CD14-positive monocyte (primary cell): ENCODE measurements around the gene TSSK2. TPM values are rescaled to one million over a fixed set of nuclear protein-coding genes. Genes with fewer than 3 reads are reported as not detected.

ENCODE experiments used
- DNase-seq, 3 donors: peaks; one replicate each; pipeline ENCODE4 v3.0.0-alpha.2; 2011 to 2022
- H2AFZ ChIP-seq: 2 replicates; pipeline ENCODE4 v1.6.0; 2012; ENCODE audit warnings: mild to moderate bottlenecking, low read depth, low read length, inconsistent platforms; ENCODE audit not compliant: insufficient read depth, poor library complexity, severe bottlenecking
- H3K27ac ChIP-seq, 2 donors: 1 replicate in 1 of 2; 2 replicates in 1 of 2; pipeline ENCODE4 v1.5.1; 2012 to 2013; ENCODE audit warnings: low read length in 2 of 2, control low read depth in 1 of 2, inconsistent platforms in 1 of 2, low read depth in 1 of 2, mild to moderate bottlenecking in 1 of 2
- H3K27me3 ChIP-seq, 2 donors: one replicate each; pipeline versions ENCODE4 v1.6.0 to v1.6.1; 2011 to 2013; ENCODE audit warnings: low read length in 2 of 2; ENCODE audit not compliant: control insufficient read depth in 2 of 2, insufficient read depth in 2 of 2
- H3K36me3 ChIP-seq, 2 donors: replicated peaks in 1 of 2; 1 replicate in 1 of 2; 2 replicates in 1 of 2; pipeline versions ENCODE4 v1.5.1 to v1.6.1; 2012 to 2013; ENCODE audit warnings: low read length in 2 of 2, control low read depth in 1 of 2, inconsistent platforms in 1 of 2, mild to moderate bottlenecking in 1 of 2; ENCODE audit not compliant: insufficient read depth in 2 of 2, control insufficient read depth in 1 of 2
- H3K4me1 ChIP-seq, 2 donors: 1 replicate in 1 of 2; 2 replicates in 1 of 2; pipeline versions ENCODE4 v1.5.1 to v1.6.1; 2012 to 2013; ENCODE audit warnings: low read length in 2 of 2, control low read depth in 1 of 2, inconsistent platforms in 1 of 2, mild to moderate bottlenecking in 1 of 2, moderate library complexity in 1 of 2; ENCODE audit not compliant: insufficient read depth in 2 of 2, control insufficient read depth in 1 of 2
- H3K4me2 ChIP-seq: replicated peaks from 2 replicates; pipeline ENCODE3; 2012; ENCODE audit warnings: low read length, moderate library complexity, mild to moderate bottlenecking; ENCODE audit not compliant: poor library complexity, severe bottlenecking; ENCODE audit errors: extremely low read depth
- H3K4me3 ChIP-seq, 3 experiments: fragments of 200-600 bp in 1 of 3; sonication (generic) in 1 of 3; replicated peaks in 1 of 3; 1 replicate in 2 of 3; 2 replicates in 1 of 3; pipeline ENCODE4 v1.5.1; 2011 to 2013; ENCODE audit warnings: low read length in 3 of 3, mild to moderate bottlenecking in 3 of 3, control low read depth in 2 of 3, low read depth in 2 of 3, inconsistent platforms in 1 of 3, moderate library complexity in 1 of 3
- H3K79me2 ChIP-seq: 2 replicates; pipeline ENCODE4 v1.6.0; 2012; ENCODE audit warnings: mild to moderate bottlenecking, control low read depth, inconsistent platforms, low read length, moderate library complexity; ENCODE audit not compliant: insufficient read depth
- H3K9ac ChIP-seq: 2 replicates; pipeline ENCODE4 v1.6.0; 2017; ENCODE audit warnings: low read length, mild to moderate bottlenecking; ENCODE audit not compliant: insufficient read depth, poor library complexity, severe bottlenecking
- H3K9me3 ChIP-seq, 2 donors: replicated peaks in 1 of 2; 1 replicate in 1 of 2; 2 replicates in 1 of 2; pipeline versions ENCODE4 v1.5.1 to v1.6.1; 2012 to 2013; ENCODE audit warnings: low read length in 2 of 2, control low read depth in 1 of 2; ENCODE audit not compliant: control insufficient read depth in 1 of 2, insufficient read depth in 1 of 2
- H4K20me1 ChIP-seq: 2 replicates; pipeline ENCODE4 v1.6.0; 2012; ENCODE audit warnings: mild to moderate bottlenecking, low read length, control low read depth, moderate library complexity; ENCODE audit not compliant: insufficient read depth
- H3K27ac Mint-ChIP-seq, 7 donors: one replicate each; pipeline ENCODE4 v1.8.0; 2020; ENCODE audit warnings: mild to moderate bottlenecking in 7 of 7, mixed read lengths in 7 of 7, moderate library complexity in 6 of 7, inconsistent platforms in 2 of 7
- H3K27me3 Mint-ChIP-seq, 3 donors: one replicate each; pipeline ENCODE4 v1.8.0; 2021 to 2022; ENCODE audit warnings: low read depth in 3 of 3, mild to moderate bottlenecking in 3 of 3, mixed read lengths in 3 of 3, moderate library complexity in 3 of 3, inconsistent platforms in 1 of 3
- H3K36me3 Mint-ChIP-seq, 2 donors: one replicate each; pipeline ENCODE4 v1.8.0; 2020; ENCODE audit warnings: mixed read lengths in 2 of 2, inconsistent platforms in 1 of 2, mild to moderate bottlenecking in 1 of 2
- H3K4me1 Mint-ChIP-seq: one replicate; pipeline ENCODE4 v1.8.0; 2020; ENCODE audit warnings: mild to moderate bottlenecking, mixed read lengths
- H3K4me3 Mint-ChIP-seq, 2 donors: one replicate each; pipeline ENCODE4 v1.8.0; 2020; ENCODE audit warnings: mild to moderate bottlenecking in 2 of 2, mixed read lengths in 2 of 2, moderate library complexity in 1 of 2
- H3K9me3 Mint-ChIP-seq, 7 donors: one replicate each; pipeline ENCODE4 v1.8.0; 2020 to 2022; ENCODE audit warnings: mixed read lengths in 7 of 7, mild to moderate bottlenecking in 6 of 7, moderate library complexity in 6 of 7, inconsistent platforms in 2 of 7
- CTCF ChIP-seq: fragments of 200-600 bp; IDR thresholded peaks from one replicate; pipeline ENCODE4 v1.8.0; 2022; ENCODE audit warnings: antibody characterized with exemption, mild to moderate bottlenecking
- WGBS: methylation state at CpG from one replicate; pipeline ENCODE4 v1.1.5; 2013; ENCODE audit warnings: missing lambda C conversion rate; ENCODE audit not compliant: insufficient coverage; 5-methylcytosine and 5-hydroxymethylcytosine counted together
- intact Hi-C, 2 donors: fragments of 100-400 bp; cut with micrococcal nuclease; formaldehyde crosslinking; loops; one replicate each; pipeline versions ENCODE4 v1.15.0 to v1.15.1; 2023
- polyA plus RNA-seq, 3 donors: library from polyadenylated mRNA; depleted of rRNA in 1 of 3; unstranded in 2 of 3; stranded (reverse) in 1 of 3; fragments of 300-500 nt in 2 of 3; fragments of >200 nt in 1 of 3; fragmentation: Illumina TruSeq in 2 of 3; gene quantifications; 1 replicate in 2 of 3; 2 replicates in 1 of 3; pipeline ENCODE4 v1.2.3, GENCODE V29; 2012 to 2021

TSSK2 gene
- polyA plus RNA-seq, 3 donors: 0.04 TPM; not detected in 2

- Histone ChIP-seq H3K4me2 (no peak overlapping the region), H3K27me3 (no peaks in the 10 kb centered on the region), H3K36me3 (peaks cover 4 to 29% of the 10 kb centered on the region in 2 donors), H3K9me3 (no peaks in the 10 kb centered on the region), H3K4me1 (peaks cover 19 to 22% of the 10 kb centered on the region in 2 donors), H3K27ac (peak overlapping the region; percentile 54 to 72), H3K4me3 (no peak overlapping the region), H3K9ac (no peak overlapping the region), H2AFZ (no peak overlapping the region), H3K79me2 (peaks cover 100% of the 10 kb centered on the region), H4K20me1 (peaks cover 88% of the 10 kb centered on the region)
- H3K4me1 Mint-ChIP-seq: peaks cover 41% of the 10 kb centered on the region
- no peak for DNase-seq
- H3K27ac Mint-ChIP-seq: peak overlapping the region; percentile 72 to 90 (median 75)
- H3K4me3 Mint-ChIP-seq: peak overlapping the region in 1 of 2 donors; percentile 2
- TF ChIP-seq CTCF: no peak
- 74% methylated on average over 3 of the region's 3 CpGs for WGBS
- peaks cover 0 to 2% (median 0%) of the 10 kb centered on the region in 3 donors for H3K27me3 Mint-ChIP-seq
- intact Hi-C loops: no loop called here
- H3K9me3 Mint-ChIP-seq: no peaks in the 10 kb centered on the region
- peaks cover 26 to 48% of the 10 kb centered on the region in 2 donors for H3K36me3 Mint-ChIP-seq
These were observed 33.6 kb upstream of the TSSK2 start for GRCh38 chr22:19097518-19097917.

- no peak for DNase-seq
- Mint-ChIP-seq H3K27me3 (no peaks in the 10 kb centered on the region), H3K36me3 (peaks cover 26 to 50% of the 10 kb centered on the region in 2 donors), H3K4me1 (peaks cover 35% of the 10 kb centered on the region), H3K4me3 (no peak overlapping the region), H3K27ac (peak overlapping the region in 6 of 7 donors; percentile 73 to 90 (median 80)), H3K9me3 (no peaks in the 10 kb centered on the region)
- no peak for TF ChIP-seq CTCF
- intact Hi-C loops: no loop called here
- peaks cover 13 to 16% of the 10 kb centered on the region in 2 donors for H3K4me1 ChIP-seq
- H4K20me1 ChIP-seq: peaks cover 94% of the 10 kb centered on the region
- H2AFZ ChIP-seq: no peak overlapping the region
- no peaks in the 10 kb centered on the region for H3K9me3 ChIP-seq
- WGBS: 94% methylated on average over 2 of the region's 4 CpGs
- H3K79me2 ChIP-seq: peaks cover 100% of the 10 kb centered on the region
- peak overlapping the region; percentile 54 to 72 for H3K27ac ChIP-seq
- no peak overlapping the region for H3K9ac ChIP-seq
- no peak overlapping the region for H3K4me2 ChIP-seq
- no peak overlapping the region for H3K4me3 ChIP-seq
- peaks cover 4 to 29% of the 10 kb centered on the region in 2 donors for H3K36me3 ChIP-seq
- no peaks in the 10 kb centered on the region for H3K27me3 ChIP-seq
These were observed 33.0 kb upstream of the TSSK2 start for GRCh38 chr22:19098157-19098556.
